Gastrocnemius medialis (tissue), 4 donors: Measurements from ENCODE around the gene CHCHD3.

ENCODE experiments used
- POLR2A ChIP-seq, 2 donors: fragments of 450-650 bp; IDR thresholded peaks; one replicate each; pipeline ENCODE4 v1.6.1; 2017; ENCODE audit warnings: antibody characterized with exemption in 2 of 2, mild to moderate bottlenecking in 2 of 2, moderate library complexity in 2 of 2
- TF ChIP-seq, protein P1 (sequence below), 5 experiments: fragments of 450-650 bp in 3 of 5; fragments of 200-600 bp in 2 of 5; sonication (generic) in 2 of 5; IDR thresholded peaks in 4 of 5; conservative IDR thresholded peaks in 1 of 5; 1 replicate in 4 of 5; 2 replicates in 1 of 5; pipeline ENCODE4 v1.5.1; 2016 to 2019; ENCODE audit warnings: antibody characterized with exemption in 5 of 5, mild to moderate bottlenecking in 3 of 5, moderate library complexity in 3 of 5

- TF ChIP-seq, protein P1, sequence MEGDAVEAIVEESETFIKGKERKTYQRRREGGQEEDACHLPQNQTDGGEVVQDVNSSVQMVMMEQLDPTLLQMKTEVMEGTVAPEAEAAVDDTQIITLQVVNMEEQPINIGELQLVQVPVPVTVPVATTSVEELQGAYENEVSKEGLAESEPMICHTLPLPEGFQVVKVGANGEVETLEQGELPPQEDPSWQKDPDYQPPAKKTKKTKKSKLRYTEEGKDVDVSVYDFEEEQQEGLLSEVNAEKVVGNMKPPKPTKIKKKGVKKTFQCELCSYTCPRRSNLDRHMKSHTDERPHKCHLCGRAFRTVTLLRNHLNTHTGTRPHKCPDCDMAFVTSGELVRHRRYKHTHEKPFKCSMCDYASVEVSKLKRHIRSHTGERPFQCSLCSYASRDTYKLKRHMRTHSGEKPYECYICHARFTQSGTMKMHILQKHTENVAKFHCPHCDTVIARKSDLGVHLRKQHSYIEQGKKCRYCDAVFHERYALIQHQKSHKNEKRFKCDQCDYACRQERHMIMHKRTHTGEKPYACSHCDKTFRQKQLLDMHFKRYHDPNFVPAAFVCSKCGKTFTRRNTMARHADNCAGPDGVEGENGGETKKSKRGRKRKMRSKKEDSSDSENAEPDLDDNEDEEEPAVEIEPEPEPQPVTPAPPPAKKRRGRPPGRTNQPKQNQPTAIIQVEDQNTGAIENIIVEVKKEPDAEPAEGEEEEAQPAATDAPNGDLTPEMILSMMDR (IDR thresholded peaks at IDR 0.05 in 4 of 5, conservative IDR thresholded peaks at IDR 0.05 in 1 of 5): no peak
- no peak for TF ChIP-seq POLR2A (IDR thresholded peaks at IDR 0.05)
Observed at GRCh38 chr7:132859199-132859598, 222.7 kb downstream of the CHCHD3 start.
